22Rv1 (cell line): ENCODE data around the gene BHMT2.

Source experiments
- H3K27ac ChIP-seq: fragments of 450-650 bp; 2 replicates; pipeline ENCODE4 v1.5.1; 2017
- ZFX ChIP-seq: fragments of 450-650 bp; IDR thresholded peaks from 2 replicates; pipeline ENCODE4 v1.6.1; 2017; ENCODE audit warnings: antibody characterized with exemption, borderline replicate concordance
- TF ChIP-seq, protein P1 (sequence below): fragments of 450-650 bp; IDR thresholded peaks from 2 replicates; pipeline ENCODE4 v1.5.1; 2017; ENCODE audit warnings: mild to moderate bottlenecking

The BHMT2 gene

DNA sequence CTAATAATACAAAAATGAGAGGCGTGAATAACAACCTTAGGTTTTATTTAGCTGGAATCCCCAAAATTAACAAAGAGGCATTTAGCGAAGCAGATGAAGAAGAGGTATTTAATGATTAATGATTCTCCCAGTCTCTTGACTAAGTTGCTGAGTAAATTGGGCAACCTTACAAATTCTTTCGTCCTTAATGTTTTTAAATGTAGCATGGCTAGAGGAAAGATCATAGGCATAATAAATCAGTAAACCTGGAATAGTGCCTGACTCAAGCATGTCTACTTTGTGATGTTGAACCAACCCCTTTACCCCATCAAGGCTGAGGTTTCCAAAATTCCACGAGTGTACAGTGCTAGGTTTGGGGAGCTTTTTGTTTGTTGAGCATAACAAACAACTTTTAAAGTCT, 49.9 kb downstream of the BHMT2 start:
- TF ChIP-seq ZFX, result no peak
- TF ChIP-seq, protein P1, sequence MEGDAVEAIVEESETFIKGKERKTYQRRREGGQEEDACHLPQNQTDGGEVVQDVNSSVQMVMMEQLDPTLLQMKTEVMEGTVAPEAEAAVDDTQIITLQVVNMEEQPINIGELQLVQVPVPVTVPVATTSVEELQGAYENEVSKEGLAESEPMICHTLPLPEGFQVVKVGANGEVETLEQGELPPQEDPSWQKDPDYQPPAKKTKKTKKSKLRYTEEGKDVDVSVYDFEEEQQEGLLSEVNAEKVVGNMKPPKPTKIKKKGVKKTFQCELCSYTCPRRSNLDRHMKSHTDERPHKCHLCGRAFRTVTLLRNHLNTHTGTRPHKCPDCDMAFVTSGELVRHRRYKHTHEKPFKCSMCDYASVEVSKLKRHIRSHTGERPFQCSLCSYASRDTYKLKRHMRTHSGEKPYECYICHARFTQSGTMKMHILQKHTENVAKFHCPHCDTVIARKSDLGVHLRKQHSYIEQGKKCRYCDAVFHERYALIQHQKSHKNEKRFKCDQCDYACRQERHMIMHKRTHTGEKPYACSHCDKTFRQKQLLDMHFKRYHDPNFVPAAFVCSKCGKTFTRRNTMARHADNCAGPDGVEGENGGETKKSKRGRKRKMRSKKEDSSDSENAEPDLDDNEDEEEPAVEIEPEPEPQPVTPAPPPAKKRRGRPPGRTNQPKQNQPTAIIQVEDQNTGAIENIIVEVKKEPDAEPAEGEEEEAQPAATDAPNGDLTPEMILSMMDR, result no peak
- H3K27ac ChIP-seq, result no peak overlapping the region

DNA sequence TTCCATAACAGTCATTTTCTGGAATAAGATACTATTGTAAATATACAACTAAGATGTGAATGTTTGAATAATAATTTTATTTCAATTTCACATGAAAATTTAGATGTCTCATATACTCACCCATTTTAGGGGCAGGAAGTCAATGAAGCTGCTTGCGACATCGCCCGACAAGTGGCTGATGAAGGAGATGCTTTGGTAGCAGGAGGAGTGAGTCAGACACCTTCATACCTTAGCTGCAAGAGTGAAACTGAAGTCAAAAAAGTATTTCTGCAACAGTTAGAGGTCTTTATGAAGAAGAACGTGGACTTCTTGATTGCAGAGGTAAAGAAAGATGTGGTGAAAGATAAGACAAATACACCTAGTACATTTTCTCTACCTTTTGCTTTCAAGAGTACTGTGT, 50.7 kb downstream of the BHMT2 start:
- TF ChIP-seq, protein P1, result no peak
- TF ChIP-seq ZFX, result no peak
- no peak overlapping the region for H3K27ac ChIP-seq

DNA sequence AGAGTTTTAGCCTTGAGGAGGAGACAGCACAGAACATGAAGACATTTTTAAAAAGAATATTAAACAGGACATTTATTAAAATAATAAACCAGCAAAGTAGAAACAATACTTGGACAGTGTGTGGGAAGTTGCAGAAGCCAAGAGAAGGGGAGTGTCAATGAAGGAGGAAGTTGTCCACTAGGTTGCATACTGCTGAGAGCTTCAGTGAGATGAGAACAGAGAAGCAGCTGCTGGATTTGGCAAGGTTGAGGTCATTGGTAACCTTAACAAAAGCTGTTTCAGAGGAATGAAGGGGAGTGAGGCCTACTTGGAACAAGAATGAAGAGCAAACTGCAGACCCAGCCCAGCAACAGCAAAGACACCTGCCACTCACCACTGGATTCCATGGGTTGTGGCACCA, 53.4 kb downstream of the BHMT2 start:
- H3K27ac ChIP-seq, result no peak overlapping the region
- TF ChIP-seq, protein P1, result no peak
- TF ChIP-seq ZFX, result no peak

DNA sequence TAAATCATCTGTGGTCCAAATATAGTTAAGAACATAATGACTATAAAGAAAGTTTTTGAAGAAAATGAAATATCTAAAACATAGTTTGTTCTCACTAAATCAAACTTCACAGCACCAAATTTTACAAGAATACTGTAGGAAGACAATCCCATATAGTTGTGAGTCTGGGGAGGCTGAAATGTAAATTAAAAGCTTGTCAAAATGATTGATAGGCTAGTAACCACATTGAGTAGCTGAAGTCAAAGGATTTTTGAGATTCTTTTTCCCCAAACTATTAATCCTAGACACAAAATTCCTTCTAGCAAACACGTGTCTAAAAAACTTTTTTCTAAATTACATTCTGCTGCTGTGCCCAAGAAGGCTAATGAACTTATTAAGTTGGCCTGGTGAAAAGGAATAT, 55.0 kb downstream of the BHMT2 start:
- TF ChIP-seq, protein P1, result no peak
- no peak for TF ChIP-seq ZFX
- H3K27ac ChIP-seq, result no peak overlapping the region

DNA sequence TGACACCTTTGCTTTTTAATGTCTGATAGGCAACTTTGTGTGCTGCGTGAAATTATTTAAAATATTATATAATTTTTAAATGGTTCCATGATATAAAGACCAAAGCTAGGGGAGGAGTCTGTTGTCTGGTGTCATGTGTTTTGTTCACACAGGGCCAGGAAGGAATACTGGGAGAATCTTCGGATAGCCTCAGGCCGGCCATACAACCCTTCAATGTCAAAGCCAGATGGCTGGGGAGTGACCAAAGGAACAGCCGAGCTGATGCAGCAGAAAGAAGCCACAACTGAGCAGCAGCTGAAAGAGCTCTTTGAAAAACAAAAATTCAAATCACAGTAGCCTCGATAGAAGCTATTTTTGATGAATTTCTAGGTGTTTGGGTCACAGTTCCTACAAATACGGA, 61.2 kb downstream of the BHMT2 start:
- no peak for TF ChIP-seq ZFX
- TF ChIP-seq, protein P1, result no peak
- no peak overlapping the region for H3K27ac ChIP-seq

DNA sequence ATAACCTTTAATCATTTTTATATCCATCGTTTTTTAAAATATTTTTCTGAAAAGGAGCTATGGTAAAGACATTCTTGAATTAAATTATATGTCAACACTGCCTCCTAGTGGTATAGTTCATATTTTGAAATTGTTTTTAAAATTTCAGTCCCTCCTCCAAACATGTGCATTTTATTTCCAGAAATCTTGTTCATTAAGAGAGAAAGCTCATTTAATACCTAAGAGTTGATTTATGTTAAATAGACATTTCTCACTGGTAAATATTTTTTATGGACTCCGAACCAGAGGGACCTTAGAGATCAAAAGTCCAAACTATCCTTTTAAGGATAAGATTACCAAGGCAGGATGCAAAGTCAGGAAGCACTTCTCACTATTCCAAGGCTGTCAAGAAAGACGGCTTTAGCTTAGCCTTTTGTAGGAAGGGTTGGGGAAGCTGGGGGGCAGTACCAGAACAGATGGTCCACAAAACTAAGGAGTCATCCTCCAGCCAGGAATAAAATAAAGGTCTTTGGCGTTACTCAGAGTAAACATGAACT, 63.6 kb downstream of the BHMT2 start:
- TF ChIP-seq ZFX, result no peak
- TF ChIP-seq, protein P1, result no peak
- peak overlapping the region; percentile 61 for H3K27ac ChIP-seq

DNA sequence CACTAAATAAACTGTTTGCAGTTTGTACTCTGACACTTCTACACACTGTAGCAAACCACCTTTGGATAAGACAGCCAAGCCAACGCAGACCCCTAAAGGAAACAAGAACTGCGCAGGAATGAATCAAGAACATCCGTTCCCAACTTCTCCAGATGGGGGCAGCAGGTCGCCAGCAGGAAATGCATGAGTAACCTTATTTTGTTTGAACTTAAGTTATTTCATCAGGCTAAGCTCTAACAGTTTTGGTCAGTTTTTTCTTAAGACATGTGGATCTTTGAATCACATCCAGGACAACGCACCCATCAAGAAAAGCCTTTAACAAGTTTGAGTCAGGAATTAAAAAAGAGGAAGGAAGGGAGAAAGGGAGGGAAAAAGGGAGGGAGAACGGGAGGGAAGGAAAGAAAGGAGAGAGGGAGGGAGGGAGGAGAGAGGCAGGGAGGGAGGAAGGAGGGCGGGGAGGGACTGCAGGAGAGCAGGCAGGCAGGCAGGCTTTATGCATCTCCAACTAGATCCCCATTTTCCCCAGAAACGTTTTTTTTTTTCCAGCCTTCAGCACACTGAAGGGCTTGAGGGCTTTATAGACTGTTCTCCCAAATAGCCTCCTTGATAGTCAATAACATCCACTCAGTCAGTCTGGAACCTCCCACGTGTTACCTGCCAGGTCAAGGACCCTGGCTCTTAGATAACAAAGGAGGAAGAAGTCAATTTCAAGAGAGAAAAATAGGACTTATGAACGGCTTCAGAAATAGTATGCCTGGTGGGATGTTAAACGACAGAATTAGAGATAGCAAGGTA, 64.3 kb downstream of the BHMT2 start:
- TF ChIP-seq ZFX, result no peak
- TF ChIP-seq, protein P1, result peak; percentile 88
- H3K27ac ChIP-seq, result peak overlapping the region; percentile 61
